Hair follicular keratinocyte (primary cell): ENCODE results near the gene FAHD2A. TPM values are rescaled to one million over a fixed set of nuclear protein-coding genes. Genes with fewer than 3 reads are reported as not detected.

Source experiments
- total RNA-seq: library from RNA; depleted of rRNA; stranded (reverse); fragments of >200 nt; gene quantifications from 2 replicates; pipeline ENCODE4 v1.2.3, GENCODE V29; 2015

The FAHD2A gene, protein sequence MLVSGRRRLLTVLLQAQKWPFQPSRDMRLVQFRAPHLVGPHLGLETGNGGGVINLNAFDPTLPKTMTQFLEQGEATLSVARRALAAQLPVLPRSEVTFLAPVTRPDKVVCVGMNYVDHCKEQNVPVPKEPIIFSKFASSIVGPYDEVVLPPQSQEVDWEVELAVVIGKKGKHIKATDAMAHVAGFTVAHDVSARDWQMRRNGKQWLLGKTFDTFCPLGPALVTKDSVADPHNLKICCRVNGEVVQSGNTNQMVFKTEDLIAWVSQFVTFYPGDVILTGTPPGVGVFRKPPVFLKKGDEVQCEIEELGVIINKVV
- total RNA-seq, result 36.3 and 46.0 TPM in 2 replicates

DNA sequence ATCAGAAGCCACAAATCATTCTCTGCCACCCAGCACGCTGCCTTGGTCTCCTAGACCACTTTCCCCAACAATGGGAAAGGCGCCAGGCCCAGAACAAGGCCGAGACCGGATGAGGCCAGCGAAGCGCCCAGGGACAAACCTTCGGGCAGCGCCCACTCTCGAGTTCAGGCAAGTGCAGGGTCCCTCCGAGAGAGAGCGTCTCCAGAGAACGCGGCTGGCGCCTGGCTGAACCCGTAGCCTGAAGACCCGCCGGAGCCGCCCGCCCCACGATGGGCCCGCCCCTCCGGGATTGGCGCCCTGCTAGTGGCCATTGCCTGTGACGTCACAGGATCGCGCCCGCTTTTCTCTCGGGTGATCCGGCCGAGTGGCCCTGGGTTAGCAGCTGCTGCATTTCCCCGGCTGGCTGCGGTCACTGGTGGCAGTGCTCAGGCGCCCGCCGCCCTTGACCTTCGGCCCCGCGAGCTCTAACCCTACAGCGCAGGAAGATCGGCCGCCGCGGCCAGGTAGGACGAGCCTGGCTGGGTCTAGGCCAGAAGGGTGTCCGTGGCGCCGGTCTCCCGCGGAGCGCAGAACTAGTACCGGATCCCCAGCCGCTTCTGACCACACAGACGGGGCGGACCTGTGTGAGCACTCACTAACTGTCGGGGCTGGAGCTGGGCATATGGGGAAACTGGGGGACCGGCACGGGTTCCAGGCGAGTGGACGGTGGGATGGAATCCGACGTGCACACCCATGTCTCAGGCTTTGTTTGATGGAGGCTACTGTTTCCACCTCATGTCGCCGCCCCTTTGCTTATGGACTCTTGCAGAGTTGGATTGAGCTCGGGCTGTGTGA, at the start of gene FAHD2A:
TSS of gene FAHD2A (plus strand) at position 339 of the 834 bp plus-strand sequence. CDS start 2,851 bp downstream, outside the sequence.

Other genes with a start within 250 kb of the FAHD2A start
- 4.8 and 6.2 TPM in 2 replicates for gene ZNF514, start 242.9 kb upstream of the FAHD2A start, total RNA-seq
- 3.2 and 3.6 TPM in 2 replicates for gene ZNF2, start 236.9 kb upstream of the FAHD2A start, total RNA-seq
- 2.7 and 3.1 TPM in 2 replicates for gene ZNF892, start 195.2 kb upstream of the FAHD2A start, total RNA-seq
- 5.9 and 7.9 TPM in 2 replicates for gene PROM2, start 128.3 kb upstream of the FAHD2A start, total RNA-seq
- gene KCNIP3, start 105.4 kb upstream of the FAHD2A start, total RNA-seq, result 0.72 and 1.2 TPM in 2 replicates
- not detected in 2 replicates for gene TRIM43B, start 82.0 kb downstream of the FAHD2A start, total RNA-seq
- not detected in 2 replicates for gene TRIM43, start 189.3 kb downstream of the FAHD2A start, total RNA-seq